Measurements from ENCODE around the gene PGP. TPM values are rescaled to one million over a fixed set of nuclear protein-coding genes. Genes with fewer than 3 reads are reported as not detected.

PGP gene
- total RNA-seq, 6 experiments from 2014 or later = 12.8 to 17.8 (median 15.1) TPM

DNA sequence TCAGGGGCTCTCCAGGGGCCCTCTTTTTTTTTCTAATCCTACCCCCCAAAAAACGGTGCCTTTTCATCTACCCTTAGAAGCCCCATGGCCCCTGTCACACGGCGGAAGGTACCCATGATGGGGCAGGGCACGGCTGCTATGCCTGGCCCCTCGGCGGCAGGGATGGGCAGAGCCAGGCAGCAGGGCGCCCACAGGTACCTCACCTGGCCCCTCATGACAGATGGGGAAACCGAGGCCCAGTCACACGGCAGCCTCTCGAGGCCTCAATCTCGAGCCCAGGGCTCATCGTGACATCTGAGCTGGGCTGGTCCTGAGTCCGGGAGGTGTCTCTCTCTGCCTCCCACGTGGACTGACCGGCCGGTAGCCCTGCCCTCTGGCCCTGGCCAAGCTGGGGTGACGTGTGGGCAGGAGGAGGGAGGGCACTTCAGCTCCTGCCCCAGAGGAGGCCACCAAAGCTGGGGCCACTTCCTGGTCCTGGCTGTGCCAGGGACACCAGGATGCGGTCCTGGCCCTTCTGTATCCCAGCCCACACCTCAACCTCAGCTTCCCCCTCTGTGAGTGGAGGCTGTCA, 47.5 kb downstream of the PGP start:
- TF ChIP-seq, protein P1, sequence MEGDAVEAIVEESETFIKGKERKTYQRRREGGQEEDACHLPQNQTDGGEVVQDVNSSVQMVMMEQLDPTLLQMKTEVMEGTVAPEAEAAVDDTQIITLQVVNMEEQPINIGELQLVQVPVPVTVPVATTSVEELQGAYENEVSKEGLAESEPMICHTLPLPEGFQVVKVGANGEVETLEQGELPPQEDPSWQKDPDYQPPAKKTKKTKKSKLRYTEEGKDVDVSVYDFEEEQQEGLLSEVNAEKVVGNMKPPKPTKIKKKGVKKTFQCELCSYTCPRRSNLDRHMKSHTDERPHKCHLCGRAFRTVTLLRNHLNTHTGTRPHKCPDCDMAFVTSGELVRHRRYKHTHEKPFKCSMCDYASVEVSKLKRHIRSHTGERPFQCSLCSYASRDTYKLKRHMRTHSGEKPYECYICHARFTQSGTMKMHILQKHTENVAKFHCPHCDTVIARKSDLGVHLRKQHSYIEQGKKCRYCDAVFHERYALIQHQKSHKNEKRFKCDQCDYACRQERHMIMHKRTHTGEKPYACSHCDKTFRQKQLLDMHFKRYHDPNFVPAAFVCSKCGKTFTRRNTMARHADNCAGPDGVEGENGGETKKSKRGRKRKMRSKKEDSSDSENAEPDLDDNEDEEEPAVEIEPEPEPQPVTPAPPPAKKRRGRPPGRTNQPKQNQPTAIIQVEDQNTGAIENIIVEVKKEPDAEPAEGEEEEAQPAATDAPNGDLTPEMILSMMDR (IDR thresholded peaks at IDR 0.05) = no peak
- no peaks in the 10 kb centered on the region for H3K9me3 Mint-ChIP-seq
- H3K27me3 Mint-ChIP-seq (ENCODE audit: insufficient read depth) = no peaks in the 10 kb centered on the region; the same call in 1 of the 2 replicates
- H3K4me1 Mint-ChIP-seq (ENCODE audit: low read depth) = no peaks in the 10 kb centered on the region
- H3K27ac Mint-ChIP-seq = no peak overlapping the region
- DNase-seq = no peak
- no peak overlapping the region for H3K4me3 Mint-ChIP-seq
- H3K36me3 Mint-ChIP-seq (ENCODE audit: low read depth) = peaks cover 3% of the 10 kb centered on the region; the same call in 1 of the 2 replicates

DNA sequence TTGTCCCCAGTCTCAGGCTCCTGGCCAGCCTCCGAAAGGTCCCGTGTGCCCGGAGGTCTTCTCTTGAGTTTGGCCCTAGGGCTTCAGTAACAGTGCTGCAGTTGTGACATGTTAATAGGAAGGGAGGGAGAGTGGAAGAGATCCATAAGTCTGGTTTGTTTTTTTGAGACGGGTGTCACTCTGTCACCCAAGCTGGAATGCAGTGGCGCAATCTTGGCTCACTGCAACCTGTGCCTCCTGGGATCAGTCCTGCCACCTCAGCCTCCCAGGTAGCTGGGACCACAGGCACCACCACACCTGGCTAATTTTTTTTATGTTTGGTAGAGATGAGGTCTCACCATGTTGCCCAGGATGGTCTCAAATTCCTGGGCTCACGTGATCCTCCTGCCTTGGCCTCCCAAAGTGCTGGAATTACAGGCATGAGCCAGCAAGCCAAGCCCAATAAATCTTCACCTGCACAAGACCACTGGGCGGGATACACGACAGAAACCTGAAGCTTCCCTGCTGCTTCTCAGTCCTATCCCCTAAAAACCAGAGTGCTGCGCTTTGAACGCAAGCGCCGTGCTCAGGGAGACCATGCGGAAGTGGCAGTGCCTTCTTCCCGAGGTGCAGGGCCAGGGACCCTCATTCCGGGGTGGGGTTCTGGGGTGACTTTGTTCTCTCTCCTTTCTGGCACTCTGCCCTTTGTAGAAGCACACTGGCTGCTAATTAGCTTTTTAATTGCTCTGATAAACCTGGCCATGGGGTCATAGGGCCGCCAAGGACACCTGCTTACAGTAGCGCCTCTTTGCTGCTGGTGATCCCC, 48.2 kb downstream of the PGP start:
- H3K27me3 Mint-ChIP-seq (ENCODE audit: insufficient read depth) = no peaks in the 10 kb centered on the region; the same call in 1 of the 2 replicates
- peaks cover 3% of the 10 kb centered on the region; the same call in 1 of the 2 replicates for H3K36me3 Mint-ChIP-seq (ENCODE audit: low read depth)
- H3K27ac Mint-ChIP-seq = no peak overlapping the region
- no peaks in the 10 kb centered on the region for H3K4me1 Mint-ChIP-seq (ENCODE audit: low read depth)
- no peak for DNase-seq
- TF ChIP-seq, protein P1 (IDR thresholded peaks at IDR 0.05) = no peak
- H3K9me3 Mint-ChIP-seq = no peaks in the 10 kb centered on the region
- no peak overlapping the region for H3K4me3 Mint-ChIP-seq

DNA sequence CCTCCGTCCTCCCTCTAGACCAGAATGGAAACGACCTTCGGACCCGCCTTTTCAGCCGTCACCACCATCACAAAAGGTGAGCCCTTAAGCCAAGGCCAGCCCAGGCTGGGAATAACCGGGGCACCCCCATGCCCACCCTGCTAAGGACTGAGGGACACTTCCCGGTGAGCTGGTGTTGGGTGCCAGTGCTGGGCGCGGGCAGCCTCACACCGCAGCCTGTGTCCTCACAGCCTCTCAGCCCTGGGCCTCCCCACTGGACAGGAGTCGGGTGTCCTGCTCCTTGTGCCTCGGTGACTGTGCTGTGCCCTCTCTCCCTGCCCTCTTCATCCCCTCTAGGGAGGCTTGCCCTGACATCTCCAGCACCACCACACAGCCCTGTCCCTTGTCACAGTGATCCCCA, 48.8 kb downstream of the PGP start:
- no peak overlapping the region for H3K4me3 Mint-ChIP-seq
- H3K27me3 Mint-ChIP-seq (ENCODE audit: insufficient read depth) = no peaks in the 10 kb centered on the region; the same call in 1 of the 2 replicates
- TF ChIP-seq, protein P1 (IDR thresholded peaks at IDR 0.05) = no peak
- no peak for DNase-seq
- H3K36me3 Mint-ChIP-seq (ENCODE audit: low read depth) = peaks cover 3% of the 10 kb centered on the region; the same call in 1 of the 2 replicates
- no peak overlapping the region for H3K27ac Mint-ChIP-seq
- H3K9me3 Mint-ChIP-seq = no peaks in the 10 kb centered on the region
- H3K4me1 Mint-ChIP-seq (ENCODE audit: low read depth) = no peaks in the 10 kb centered on the region

DNA sequence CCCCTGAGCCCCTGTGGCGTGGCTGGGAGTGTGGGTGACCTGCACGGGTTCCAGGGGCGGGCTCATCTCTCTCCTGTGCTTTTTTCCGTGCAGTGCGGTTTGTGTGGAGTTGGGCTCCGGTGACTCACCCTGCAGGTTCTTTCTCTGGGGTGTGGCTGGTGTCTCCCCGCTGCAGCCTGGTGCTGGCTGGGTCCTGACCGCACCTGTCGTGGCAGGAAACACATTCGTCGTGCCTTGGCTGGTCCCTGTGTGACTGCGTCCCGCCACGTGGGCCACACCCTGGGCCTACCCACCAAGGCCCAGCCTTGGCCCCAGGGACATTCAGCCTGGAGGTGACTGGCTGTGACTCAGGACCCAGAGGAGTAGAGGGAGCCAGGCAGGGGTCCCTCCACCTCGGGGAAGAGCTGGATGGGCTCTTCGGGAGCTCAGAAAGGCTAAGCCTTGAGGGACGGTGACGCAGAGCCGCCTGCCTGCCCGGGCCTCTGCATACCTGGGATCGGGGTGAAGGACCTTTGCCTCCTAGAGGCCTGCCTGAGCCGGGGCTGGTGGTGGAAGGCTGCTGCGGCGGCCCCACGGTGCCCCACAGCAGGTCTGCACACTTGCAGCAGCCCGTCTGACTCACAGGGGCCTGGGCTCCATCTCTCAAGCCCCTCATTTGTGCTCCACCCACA, 51.3 kb downstream of the PGP start:
- H3K36me3 Mint-ChIP-seq (ENCODE audit: low read depth) = peaks cover 3% of the 10 kb centered on the region; the same call in 1 of the 2 replicates
- no peaks in the 10 kb centered on the region; the same call in 1 of the 2 replicates for H3K27me3 Mint-ChIP-seq (ENCODE audit: insufficient read depth)
- TF ChIP-seq, protein P1 (IDR thresholded peaks at IDR 0.05) = no peak
- H3K9me3 Mint-ChIP-seq = no peaks in the 10 kb centered on the region
- H3K27ac Mint-ChIP-seq = no peak overlapping the region
- H3K4me3 Mint-ChIP-seq = no peak overlapping the region
- no peaks in the 10 kb centered on the region for H3K4me1 Mint-ChIP-seq (ENCODE audit: low read depth)
- no peak for DNase-seq

GRCh38 chr16:2162676-2163118, 51.9 kb downstream of the PGP start:
- Mint-ChIP-seq H3K4me1 (ENCODE audit: low read depth) (peaks cover 4% of the 10 kb centered on the region), H3K27ac (no peak overlapping the region), H3K36me3 (ENCODE audit: low read depth) (peaks cover 3% of the 10 kb centered on the region; the same call in 1 of the 2 replicates), H3K27me3 (ENCODE audit: insufficient read depth) (no peaks in the 10 kb centered on the region), H3K4me3 (no peak overlapping the region), H3K9me3 (no peaks in the 10 kb centered on the region)
- TF ChIP-seq, protein P1 (IDR thresholded peaks at IDR 0.05) = no peak
- DNase-seq = no peak

Data from HFFc6 (cell line).